Hepatocyte (in vitro differentiated cells): ENCODE data around the gene PRKAR1A. TPM values are rescaled to one million over a fixed set of nuclear protein-coding genes. Genes with fewer than 3 reads are reported as not detected.

Experiments used
- DNase-seq: peaks from one replicate; pipeline ENCODE4 v3.0.0-alpha.2; 2016; ENCODE audit warnings: low spot score
- H2AFZ ChIP-seq: fragments of 200-600 bp; sonication (generic); 2 replicates; pipeline ENCODE4 v1.6.0; 2016; ENCODE audit warnings: antibody characterized with exemption, mild to moderate bottlenecking
- H3K27ac ChIP-seq: fragments of 200-600 bp; sonication (generic); 2 replicates; pipeline ENCODE4 v1.5.1; 2016; ENCODE audit warnings: mild to moderate bottlenecking
- H3K27me3 ChIP-seq: fragments of 200-600 bp; sonication (generic); 2 replicates; pipeline ENCODE4 v1.6.1; 2016
- H3K36me3 ChIP-seq: fragments of 200-600 bp; sonication (generic); replicated peaks from 2 replicates; pipeline ENCODE4 v1.5.1; 2016; ENCODE audit warnings: low read depth; ENCODE audit not compliant: insufficient read depth
- H3K4me1 ChIP-seq: fragments of 200-600 bp; sonication (generic); 2 replicates; pipeline ENCODE4 v1.5.1; 2016; ENCODE audit warnings: mild to moderate bottlenecking, moderate library complexity; ENCODE audit not compliant: insufficient read depth
- H3K4me2 ChIP-seq: fragments of 200-600 bp; sonication (generic); 2 replicates; pipeline ENCODE4 v1.6.0; 2016
- H3K4me3 ChIP-seq: fragments of 200-600 bp; sonication (generic); 2 replicates; pipeline ENCODE4 v1.5.1; 2016; ENCODE audit warnings: mild to moderate bottlenecking
- H3K79me2 ChIP-seq: fragments of 200-600 bp; sonication (generic); 2 replicates; pipeline ENCODE4 v1.6.0; 2017; ENCODE audit warnings: mild to moderate bottlenecking
- H3K9me2 ChIP-seq: fragments of 200-600 bp; sonication (generic); replicated peaks from 2 replicates; pipeline ENCODE4 v1.6.0; 2017; ENCODE audit warnings: mild to moderate bottlenecking; ENCODE audit not compliant: insufficient read depth
- H3K9me3 ChIP-seq: fragments of 200-600 bp; sonication (generic); 2 replicates; pipeline ENCODE4 v1.5.1; 2016; ENCODE audit warnings: low read depth, mild to moderate bottlenecking
- H4K20me1 ChIP-seq: fragments of 200-600 bp; sonication (generic); 2 replicates; pipeline ENCODE4 v1.6.0; 2016; ENCODE audit warnings: mild to moderate bottlenecking; ENCODE audit not compliant: insufficient read depth, poor library complexity, severe bottlenecking
- EZH2 ChIP-seq: fragments of 200-600 bp; sonication (generic); IDR thresholded peaks from 2 replicates; pipeline ENCODE4 v1.6.1; 2016; ENCODE audit warnings: antibody characterized with exemption, mild to moderate bottlenecking, borderline replicate concordance
- EZH2phosphoT487 ChIP-seq: fragments of 200-600 bp; sonication (generic); IDR thresholded peaks from one replicate; pipeline ENCODE4 v1.6.1; 2018; ENCODE audit warnings: antibody characterized with exemption, mild to moderate bottlenecking, low read depth, moderate library complexity; ENCODE audit not compliant: unreplicated experiment, severe bottlenecking
- WGBS: methylation state at CpG from one replicate; pipeline ENCODE4 v1.1.6; 2016; ENCODE audit warnings: low lambda C conversion rate; ENCODE audit errors: missing lambda C conversion rate; 5-methylcytosine and 5-hydroxymethylcytosine counted together
- polyA plus RNA-seq: library from polyadenylated mRNA; unstranded; fragments of >200 nt; fragmentation: Nextera tagmentation; extraction: Ambion mirVana; gene quantifications from 2 replicates; pipeline ENCODE4 v1.2.1, GENCODE V29; 2016
- total RNA-seq: library from RNA; depleted of rRNA; stranded (reverse); fragments of >200 nt; gene quantifications from 2 replicates; pipeline ENCODE4 v1.2.3, GENCODE V29; 2014
- TF ChIP-seq, protein P1 (sequence below): fragments of 200-600 bp; sonication (generic); IDR thresholded peaks from 2 replicates; pipeline ENCODE4 v1.5.1; 2016; ENCODE audit warnings: antibody characterized with exemption, mild to moderate bottlenecking; ENCODE audit not compliant: poor library complexity

Gene PRKAR1A
- total and polyA plus RNA-seq, 2 experiments from 2014 or later, result 182 to 253 TPM

DNA sequence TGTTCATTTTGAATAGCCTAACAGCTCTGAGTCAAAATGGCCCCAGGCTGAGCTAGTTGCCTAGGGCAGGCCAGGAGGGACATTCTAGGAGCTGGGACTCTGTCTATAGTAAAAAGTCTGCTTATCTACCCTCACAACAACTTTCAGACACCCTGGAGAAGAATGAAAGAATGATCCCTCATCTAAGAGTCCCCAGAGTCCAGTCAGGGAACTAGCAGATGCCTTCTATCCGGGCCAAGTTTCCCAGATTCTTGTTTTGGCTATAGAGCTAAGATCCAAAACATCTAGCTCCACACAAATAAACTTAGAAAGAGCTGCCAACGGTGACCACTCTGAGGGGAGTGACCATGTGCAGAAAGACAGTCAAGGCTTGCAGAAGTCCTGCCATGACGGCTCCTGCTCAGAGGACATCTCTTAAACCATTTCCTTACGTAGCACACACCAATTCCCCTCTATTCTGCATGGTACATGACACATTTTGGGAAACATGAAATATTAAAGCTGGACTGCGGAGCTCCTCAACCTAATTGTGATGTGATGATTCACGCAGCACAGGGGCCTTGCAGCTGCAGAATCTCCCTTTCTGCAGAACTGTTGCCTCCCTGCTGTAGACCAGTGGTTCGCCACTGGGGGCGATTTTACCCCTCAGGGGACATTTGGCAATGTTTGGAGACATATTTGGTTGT lies 64.7 kb downstream of the PRKAR1A start:
- no peaks in the 10 kb centered on the region for H3K9me3 ChIP-seq
- H3K36me3 ChIP-seq, result no peaks in the 10 kb centered on the region
- no peaks in the 10 kb centered on the region for H4K20me1 ChIP-seq
- no peak overlapping the region for H3K27ac ChIP-seq
- H3K79me2 ChIP-seq, result no peaks in the 10 kb centered on the region
- DNase-seq, result no peak
- no peak overlapping the region for H2AFZ ChIP-seq
- H3K27me3 ChIP-seq, result no peaks in the 10 kb centered on the region
- 78% methylated on average over 8 of the region's 8 CpGs for WGBS
- no peak for TF ChIP-seq EZH2phosphoT487
- no peaks in the 10 kb centered on the region for H3K9me2 ChIP-seq
- H3K4me3 ChIP-seq, result no peak overlapping the region
- H3K4me2 ChIP-seq, result no peak overlapping the region
- H3K4me1 ChIP-seq, result no peaks in the 10 kb centered on the region

DNA sequence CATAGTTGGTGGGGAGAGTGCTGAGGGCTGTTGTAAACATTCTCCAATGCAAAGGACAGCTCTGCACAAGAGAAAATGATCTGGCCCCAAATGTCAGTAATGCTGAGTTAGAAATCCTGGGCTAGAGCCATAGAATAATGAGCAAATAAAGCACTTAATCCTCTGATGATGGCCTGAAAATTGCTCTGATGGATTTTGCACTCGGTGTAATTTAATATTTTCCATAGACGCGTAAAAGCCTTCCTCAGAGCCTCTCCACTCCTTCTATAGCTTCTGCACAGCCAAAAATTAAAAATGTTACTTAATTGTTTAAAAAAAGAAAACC lies 65.2 kb downstream of the PRKAR1A start:
- no peaks in the 10 kb centered on the region for H3K9me3 ChIP-seq
- no peaks in the 10 kb centered on the region for H4K20me1 ChIP-seq
- H3K4me3 ChIP-seq, result no peak overlapping the region
- H3K27me3 ChIP-seq, result no peaks in the 10 kb centered on the region
- no peaks in the 10 kb centered on the region for H3K9me2 ChIP-seq
- no peak overlapping the region for H3K27ac ChIP-seq
- no peak overlapping the region for H2AFZ ChIP-seq
- H3K4me2 ChIP-seq, result no peak overlapping the region
- no peaks in the 10 kb centered on the region for H3K4me1 ChIP-seq
- TF ChIP-seq, protein P1, sequence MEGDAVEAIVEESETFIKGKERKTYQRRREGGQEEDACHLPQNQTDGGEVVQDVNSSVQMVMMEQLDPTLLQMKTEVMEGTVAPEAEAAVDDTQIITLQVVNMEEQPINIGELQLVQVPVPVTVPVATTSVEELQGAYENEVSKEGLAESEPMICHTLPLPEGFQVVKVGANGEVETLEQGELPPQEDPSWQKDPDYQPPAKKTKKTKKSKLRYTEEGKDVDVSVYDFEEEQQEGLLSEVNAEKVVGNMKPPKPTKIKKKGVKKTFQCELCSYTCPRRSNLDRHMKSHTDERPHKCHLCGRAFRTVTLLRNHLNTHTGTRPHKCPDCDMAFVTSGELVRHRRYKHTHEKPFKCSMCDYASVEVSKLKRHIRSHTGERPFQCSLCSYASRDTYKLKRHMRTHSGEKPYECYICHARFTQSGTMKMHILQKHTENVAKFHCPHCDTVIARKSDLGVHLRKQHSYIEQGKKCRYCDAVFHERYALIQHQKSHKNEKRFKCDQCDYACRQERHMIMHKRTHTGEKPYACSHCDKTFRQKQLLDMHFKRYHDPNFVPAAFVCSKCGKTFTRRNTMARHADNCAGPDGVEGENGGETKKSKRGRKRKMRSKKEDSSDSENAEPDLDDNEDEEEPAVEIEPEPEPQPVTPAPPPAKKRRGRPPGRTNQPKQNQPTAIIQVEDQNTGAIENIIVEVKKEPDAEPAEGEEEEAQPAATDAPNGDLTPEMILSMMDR, result no peak
- TF ChIP-seq EZH2phosphoT487 (no peak), EZH2 (no peak)
- DNase-seq, result no peak
- H3K36me3 ChIP-seq, result no peaks in the 10 kb centered on the region
- H3K79me2 ChIP-seq, result no peaks in the 10 kb centered on the region
- 64% methylated on average over 3 of the region's 3 CpGs for WGBS

DNA sequence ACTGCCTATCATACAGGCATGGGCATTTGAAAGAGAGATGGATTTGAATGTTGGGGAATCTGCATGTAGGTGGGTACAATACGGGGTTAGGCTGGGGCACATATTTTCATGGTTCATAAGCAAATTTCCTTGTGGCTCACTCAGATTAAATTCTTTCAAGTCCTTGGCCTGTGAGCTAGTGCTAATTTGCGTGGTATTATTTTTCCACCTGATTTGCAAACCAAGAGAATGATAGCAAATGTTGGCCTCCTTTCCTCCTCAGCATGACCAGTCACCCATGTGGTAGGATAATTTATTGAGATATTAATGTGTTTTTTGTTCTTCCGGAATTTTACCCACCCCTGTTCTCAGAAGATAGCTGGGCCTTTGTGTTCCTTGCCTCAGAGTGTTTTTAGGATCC lies 66.0 kb downstream of the PRKAR1A start:
- H3K79me2 ChIP-seq, result no peaks in the 10 kb centered on the region
- WGBS, result 94% methylated on average over 3 of the region's 3 CpGs

DNA sequence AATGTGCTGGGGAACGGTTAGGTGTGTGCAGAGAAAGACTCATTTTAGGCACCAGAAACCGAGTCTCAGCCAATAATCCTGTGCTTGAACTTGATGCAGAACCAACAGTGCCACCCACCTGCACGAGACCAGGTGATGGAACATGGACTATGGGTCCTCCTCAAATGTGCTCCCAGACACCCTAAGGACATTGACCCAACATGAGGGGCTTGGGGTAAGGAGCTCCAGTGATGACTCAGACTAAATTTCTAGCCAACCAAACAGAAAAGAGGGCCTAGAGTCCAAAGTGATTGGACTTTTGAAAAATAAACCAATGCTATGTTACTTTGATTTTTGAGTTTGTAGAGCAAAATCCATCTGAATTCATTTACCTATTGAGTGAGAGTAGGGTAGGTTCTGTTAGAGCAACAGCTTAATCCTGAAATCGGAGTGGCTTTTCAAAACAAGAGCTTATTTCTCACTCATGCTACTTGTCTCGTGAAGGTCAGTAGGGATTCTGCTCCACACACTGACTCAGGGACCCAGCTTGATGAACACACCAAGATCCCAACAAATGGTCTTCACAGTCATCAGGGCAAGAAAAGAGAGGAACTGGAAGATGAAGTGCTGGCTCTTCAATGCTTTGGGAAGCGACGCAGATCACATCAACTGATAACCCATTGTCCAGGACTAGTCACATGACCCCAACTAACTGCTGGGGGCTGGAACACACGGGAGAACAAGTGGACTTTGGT lies 67.1 kb downstream of the PRKAR1A start:
- TF ChIP-seq EZH2phosphoT487 (no peak), EZH2 (no peak)
- TF ChIP-seq, protein P1, result no peak
- 82% methylated on average over 8 of the region's 8 CpGs for WGBS
- no peaks in the 10 kb centered on the region for H4K20me1 ChIP-seq
- no peaks in the 10 kb centered on the region for H3K79me2 ChIP-seq
- no peaks in the 10 kb centered on the region for H3K9me3 ChIP-seq
- no peak for DNase-seq
- no peaks in the 10 kb centered on the region for H3K9me2 ChIP-seq
- H3K4me3 ChIP-seq, result no peak overlapping the region
- no peak overlapping the region for H3K4me2 ChIP-seq
- no peaks in the 10 kb centered on the region for H3K4me1 ChIP-seq
- no peak overlapping the region for H3K27ac ChIP-seq
- no peak overlapping the region for H2AFZ ChIP-seq
- no peaks in the 10 kb centered on the region for H3K27me3 ChIP-seq
- no peaks in the 10 kb centered on the region for H3K36me3 ChIP-seq

More for the DNA sequence above, 66.0 kb downstream of the PRKAR1A start:
- H3K36me3 ChIP-seq, result no peaks in the 10 kb centered on the region
- H2AFZ ChIP-seq, result no peak overlapping the region
- no peak overlapping the region for H3K4me2 ChIP-seq
- H3K27ac ChIP-seq, result no peak overlapping the region
- DNase-seq, result no peak
- H4K20me1 ChIP-seq, result no peaks in the 10 kb centered on the region
- H3K27me3 ChIP-seq, result no peaks in the 10 kb centered on the region
- TF ChIP-seq EZH2phosphoT487, result no peak
- TF ChIP-seq, protein P1, result no peak
- no peak for TF ChIP-seq EZH2
- no peaks in the 10 kb centered on the region for H3K9me3 ChIP-seq
- no peaks in the 10 kb centered on the region for H3K4me1 ChIP-seq
- H3K9me2 ChIP-seq, result no peaks in the 10 kb centered on the region
- no peak overlapping the region for H3K4me3 ChIP-seq
